ENCODE measurements around the gene TRIM44. TPM values are rescaled to one million over a fixed set of nuclear protein-coding genes. Genes with fewer than 3 reads are reported as not detected.

TRIM44 gene
- total RNA-seq, 4 donors from 2014 or later, result 27.4 to 73.4 (median 53.7) TPM

DNA sequence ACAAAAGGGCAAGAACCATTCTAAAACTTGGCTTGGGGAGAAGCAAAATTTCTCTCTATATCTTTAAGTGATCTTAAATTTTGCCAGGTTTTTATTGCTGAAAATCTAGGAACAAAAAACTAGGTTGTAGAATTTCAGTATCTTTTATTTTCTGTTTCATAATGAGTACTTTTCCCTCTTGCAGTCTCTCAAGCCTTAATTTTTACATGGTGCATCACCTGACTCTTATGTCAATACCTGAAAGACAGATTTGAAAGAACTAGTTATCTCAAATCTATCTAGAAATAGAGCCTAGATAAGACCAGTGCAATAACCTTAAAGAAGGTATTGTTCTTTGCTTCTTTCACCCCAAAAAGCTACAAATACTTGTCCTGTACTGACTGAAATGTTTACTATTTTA lies 122.1 kb downstream of the TRIM44 start:
- TF ChIP-seq POLR2AphosphoS5 (IDR thresholded peaks at IDR 0.05) (no peak), POLR2A (IDR thresholded peaks at IDR 0.05; ENCODE audit: low read depth) (no peak), EP300 (IDR thresholded peaks at IDR 0.05) (no peak)
- TF ChIP-seq, protein P1, sequence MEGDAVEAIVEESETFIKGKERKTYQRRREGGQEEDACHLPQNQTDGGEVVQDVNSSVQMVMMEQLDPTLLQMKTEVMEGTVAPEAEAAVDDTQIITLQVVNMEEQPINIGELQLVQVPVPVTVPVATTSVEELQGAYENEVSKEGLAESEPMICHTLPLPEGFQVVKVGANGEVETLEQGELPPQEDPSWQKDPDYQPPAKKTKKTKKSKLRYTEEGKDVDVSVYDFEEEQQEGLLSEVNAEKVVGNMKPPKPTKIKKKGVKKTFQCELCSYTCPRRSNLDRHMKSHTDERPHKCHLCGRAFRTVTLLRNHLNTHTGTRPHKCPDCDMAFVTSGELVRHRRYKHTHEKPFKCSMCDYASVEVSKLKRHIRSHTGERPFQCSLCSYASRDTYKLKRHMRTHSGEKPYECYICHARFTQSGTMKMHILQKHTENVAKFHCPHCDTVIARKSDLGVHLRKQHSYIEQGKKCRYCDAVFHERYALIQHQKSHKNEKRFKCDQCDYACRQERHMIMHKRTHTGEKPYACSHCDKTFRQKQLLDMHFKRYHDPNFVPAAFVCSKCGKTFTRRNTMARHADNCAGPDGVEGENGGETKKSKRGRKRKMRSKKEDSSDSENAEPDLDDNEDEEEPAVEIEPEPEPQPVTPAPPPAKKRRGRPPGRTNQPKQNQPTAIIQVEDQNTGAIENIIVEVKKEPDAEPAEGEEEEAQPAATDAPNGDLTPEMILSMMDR (IDR thresholded peaks at IDR 0.05), result no peak
- no peak overlapping the region for H3K4me3 ChIP-seq
- H3K4me1 ChIP-seq, result peaks cover 19 to 31% (median 27%) of the 10 kb centered on the region in 4 donors
- H3K36me3 ChIP-seq, result no peaks in the 10 kb centered on the region
- no peak overlapping the region for H3K27ac ChIP-seq (replicated peaks in 1 of 4)
- H3K27me3 ChIP-seq, result no peaks in the 10 kb centered on the region
- no peaks in the 10 kb centered on the region for H3K9me3 ChIP-seq
- no peak for DNase-seq (ENCODE audit: extremely low spot score)
- intact Hi-C loops (cut with DNase I), result no loop called here

DNA sequence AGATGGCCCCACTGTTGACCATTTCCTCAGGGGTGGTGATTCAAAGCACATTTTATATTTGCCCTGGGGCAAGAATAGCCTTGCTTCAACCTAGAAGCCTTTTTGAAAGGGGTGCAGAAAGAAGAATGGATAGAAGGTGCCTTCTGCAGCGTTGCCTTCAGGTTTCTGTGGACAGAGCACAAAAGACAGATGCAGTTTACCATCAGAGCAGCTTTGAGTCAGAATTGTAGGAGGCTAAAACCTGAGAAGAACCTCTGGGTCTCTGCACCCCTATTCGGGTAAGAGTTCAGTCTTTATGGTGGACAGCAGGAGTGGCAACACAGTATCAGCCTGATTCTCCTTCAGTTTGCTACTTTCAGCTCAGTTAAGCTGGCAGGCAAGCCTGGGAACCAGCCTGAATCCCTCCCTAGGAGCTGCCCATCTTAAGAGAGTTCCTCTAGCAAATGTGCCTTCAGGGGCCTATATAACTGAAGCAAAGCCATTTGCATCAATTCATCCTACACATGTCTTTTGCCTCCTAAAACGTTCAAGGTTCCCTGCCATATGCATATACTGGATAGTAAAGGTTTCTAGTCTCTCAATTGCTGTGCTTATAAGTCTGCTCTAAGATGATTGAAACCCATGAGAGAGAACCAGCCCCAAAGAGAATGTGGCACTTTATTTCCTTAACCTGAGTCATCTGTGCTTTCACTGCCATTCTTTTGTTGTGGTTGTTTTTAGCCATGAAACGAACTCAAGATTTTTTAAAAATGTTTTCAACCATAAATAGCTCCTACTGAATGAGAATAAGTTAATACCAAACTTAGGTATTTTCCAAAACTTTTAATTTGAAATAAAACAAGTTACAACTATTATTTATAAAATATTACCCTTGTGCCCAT lies 123.0 kb downstream of the TRIM44 start:
- no peaks in the 10 kb centered on the region for H3K27me3 ChIP-seq
- intact Hi-C loops (cut with DNase I), result no loop called here
- WGBS, result 81% methylated on average over 4 of the region's 4 CpGs
- H3K36me3 ChIP-seq, result no peaks in the 10 kb centered on the region
- H3K27ac ChIP-seq (replicated peaks in 1 of 4), result no peak overlapping the region
- H3K4me1 ChIP-seq, result peaks cover 19 to 36% (median 26%) of the 10 kb centered on the region in 4 donors
- no peaks in the 10 kb centered on the region for H3K9me3 ChIP-seq
- DNase-seq (ENCODE audit: extremely low spot score), result no peak
- no peak for TF ChIP-seq POLR2AphosphoS5 (IDR thresholded peaks at IDR 0.05)
- no peak overlapping the region for H3K4me3 ChIP-seq

DNA sequence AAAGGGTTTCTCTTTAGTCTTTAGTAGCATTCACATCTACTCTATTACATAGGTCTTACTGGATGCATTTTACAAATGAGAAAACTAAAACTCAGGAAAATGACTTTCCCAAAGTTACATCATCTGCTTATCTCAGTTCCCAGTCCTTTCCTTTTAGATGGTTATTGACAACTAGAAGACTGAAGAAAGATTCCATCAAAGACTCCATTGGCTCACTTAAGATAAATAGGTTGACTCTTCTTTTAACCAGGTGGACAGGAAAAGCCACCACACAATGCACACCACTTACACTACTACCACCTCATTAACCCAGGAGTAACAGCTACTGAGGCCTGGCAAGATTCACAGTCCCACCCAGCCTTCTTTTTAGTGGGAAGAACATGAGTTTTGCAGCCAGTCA lies 123.6 kb downstream of the TRIM44 start:
- no peaks in the 10 kb centered on the region for H3K27me3 ChIP-seq
- no peak overlapping the region for H3K4me3 ChIP-seq
- intact Hi-C loops (cut with DNase I), result no loop called here
- DNase-seq (ENCODE audit: extremely low spot score), result no peak
- no peak overlapping the region for H3K27ac ChIP-seq (replicated peaks in 1 of 4)
- H3K4me1 ChIP-seq, result peaks cover 14 to 30% (median 21%) of the 10 kb centered on the region in 4 donors
- no peaks in the 10 kb centered on the region for H3K9me3 ChIP-seq
- TF ChIP-seq, protein P1 (IDR thresholded peaks at IDR 0.05), result no peak
- TF ChIP-seq POLR2AphosphoS5 (IDR thresholded peaks at IDR 0.05), result no peak
- H3K36me3 ChIP-seq, result no peaks in the 10 kb centered on the region

DNA sequence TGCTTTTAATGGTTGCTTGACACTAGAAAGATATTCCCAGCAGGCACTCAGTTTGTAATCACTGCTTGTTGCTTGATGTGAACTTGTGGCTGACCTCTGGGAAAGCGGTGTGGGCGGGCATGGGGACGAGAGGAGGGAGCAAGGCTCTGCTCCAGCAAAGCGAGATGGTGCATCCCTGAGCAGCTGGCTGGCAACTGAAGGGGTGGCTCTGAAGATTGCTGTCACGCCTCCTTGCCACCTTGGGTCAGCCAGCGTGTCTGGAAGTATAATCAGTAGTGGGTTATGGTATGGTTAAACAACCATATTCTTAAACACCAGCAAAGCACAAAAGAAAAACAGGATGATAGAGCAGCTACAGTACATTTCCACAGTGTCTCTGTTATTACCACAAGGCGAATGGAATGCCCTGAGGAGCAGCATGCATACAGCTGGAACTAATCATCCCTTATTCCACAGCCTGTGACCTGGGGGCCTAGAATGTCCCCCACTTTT lies 124.5 kb downstream of the TRIM44 start:
- Histone ChIP-seq H3K27ac (replicated peaks in 1 of 4) (no peak overlapping the region), H3K4me3 (no peak overlapping the region), H3K9me3 (no peaks in the 10 kb centered on the region), H3K4me1 (peaks cover 6 to 23% (median 17%) of the 10 kb centered on the region in 4 donors), H3K27me3 (no peaks in the 10 kb centered on the region), H3K36me3 (no peaks in the 10 kb centered on the region)
- intact Hi-C loops (cut with DNase I), result no loop called here
- DNase-seq (ENCODE audit: extremely low spot score), result no peak
- TF ChIP-seq POLR2AphosphoS5 (IDR thresholded peaks at IDR 0.05), result no peak
- TF ChIP-seq, protein P1 (IDR thresholded peaks at IDR 0.05), result no peak
- TF ChIP-seq EP300 (IDR thresholded peaks at IDR 0.05), result no peak
- TF ChIP-seq POLR2A (IDR thresholded peaks at IDR 0.05; ENCODE audit: low read depth), result no peak
- WGBS, result 51% methylated on average over 7 of the region's 7 CpGs

DNA sequence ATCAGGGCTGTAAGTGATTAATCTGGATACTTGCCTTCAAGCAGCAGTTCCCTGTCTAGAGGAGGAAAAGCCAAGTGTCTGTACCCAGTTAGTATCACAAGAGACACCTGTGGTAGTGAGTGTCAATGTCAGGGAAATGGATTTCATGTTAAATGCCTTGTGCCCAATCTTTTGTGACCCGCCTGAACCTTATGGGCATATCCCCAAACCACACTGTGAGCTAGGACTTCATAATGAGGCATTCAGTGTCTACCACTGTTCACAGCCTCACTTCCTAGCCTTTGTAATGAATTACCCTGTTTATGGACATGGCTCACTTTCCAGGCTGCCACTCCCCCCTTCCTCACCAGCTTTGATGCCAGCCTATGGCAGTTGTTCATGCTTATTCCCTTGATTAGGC lies 125.1 kb downstream of the TRIM44 start:
- H3K4me3 ChIP-seq, result no peak overlapping the region
- 100% methylated on average over 1 of the region's 1 CpG for WGBS
- H3K9me3 ChIP-seq, result no peaks in the 10 kb centered on the region
- intact Hi-C loops (cut with DNase I), result no loop called here
- no peak overlapping the region for H3K27ac ChIP-seq (replicated peaks in 1 of 4)
- TF ChIP-seq EP300 (IDR thresholded peaks at IDR 0.05), result no peak
- TF ChIP-seq, protein P1 (IDR thresholded peaks at IDR 0.05), result no peak
- TF ChIP-seq POLR2A (IDR thresholded peaks at IDR 0.05; ENCODE audit: low read depth), result no peak
- TF ChIP-seq POLR2AphosphoS5 (IDR thresholded peaks at IDR 0.05), result no peak
- H3K4me1 ChIP-seq, result peaks cover 6 to 28% (median 19%) of the 10 kb centered on the region in 4 donors
- no peaks in the 10 kb centered on the region for H3K27me3 ChIP-seq
- no peak for DNase-seq (ENCODE audit: extremely low spot score)
- H3K36me3 ChIP-seq, result no peaks in the 10 kb centered on the region
